Osteoblast (primary cell): ENCODE results near the gene KIRREL3. TPM values are rescaled to one million over a fixed set of nuclear protein-coding genes. Genes with fewer than 3 reads are reported as not detected.

Experiments used
- DNase-seq: peaks from one replicate; pipeline ENCODE4 v3.0.0; 2011; ENCODE audit warnings: low spot score, mixed read lengths; ENCODE audit not compliant: insufficient read length; ENCODE audit errors: missing footprints
- H2AFZ ChIP-seq: 2 replicates; pipeline ENCODE4 v1.6.0; 2011; ENCODE audit warnings: mild to moderate bottlenecking, low read length
- H3K27ac ChIP-seq: 2 replicates; pipeline ENCODE4 v1.5.1; 2011; ENCODE audit warnings: mild to moderate bottlenecking, low read depth, low read length, moderate library complexity
- H3K27me3 ChIP-seq: 2 replicates; pipeline ENCODE4 v1.6.0; 2012; ENCODE audit warnings: mild to moderate bottlenecking, control low read depth, inconsistent platforms, low read length, moderate library complexity; ENCODE audit not compliant: insufficient read depth
- H3K36me3 ChIP-seq: 2 replicates; pipeline ENCODE4 v1.5.1; 2011; ENCODE audit warnings: mild to moderate bottlenecking, low read length, control low read depth, moderate library complexity; ENCODE audit not compliant: insufficient read depth
- H3K4me1 ChIP-seq: 2 replicates; pipeline ENCODE4 v1.5.1; 2011; ENCODE audit warnings: mild to moderate bottlenecking, low read length, control low read depth, moderate library complexity; ENCODE audit not compliant: insufficient read depth
- H3K4me2 ChIP-seq: 2 replicates; pipeline ENCODE4 v1.6.0; 2011; ENCODE audit warnings: mild to moderate bottlenecking, low read length; ENCODE audit not compliant: insufficient read depth
- H3K4me3 ChIP-seq: fragments of 200-600 bp; sonication (generic); 3 replicates; pipeline ENCODE4 v1.5.1; 2012; ENCODE audit warnings: mild to moderate bottlenecking, low read length, inconsistent platforms; ENCODE audit not compliant: insufficient read depth
- H3K79me2 ChIP-seq: 2 replicates; pipeline ENCODE4 v1.6.0; 2012; ENCODE audit warnings: mild to moderate bottlenecking, low read length, control low read depth, inconsistent platforms; ENCODE audit not compliant: insufficient read depth
- H3K9me3 ChIP-seq: 2 replicates; pipeline ENCODE4 v1.5.1; 2011; ENCODE audit warnings: low read depth, low read length, control low read depth
- H4K20me1 ChIP-seq: 2 replicates; pipeline ENCODE4 v1.6.0; 2012; ENCODE audit warnings: mild to moderate bottlenecking, low read length, control low read depth; ENCODE audit not compliant: insufficient read depth
- total RNA-seq: library from RNA; depleted of rRNA; stranded (reverse); fragments of >200 nt; gene quantifications from 2 replicates; pipeline ENCODE4 v1.2.3, GENCODE V29; 2012
- TF ChIP-seq, protein P1 (sequence below): IDR thresholded peaks from 2 replicates; pipeline ENCODE4 v1.5.1; 2011; ENCODE audit warnings: mild to moderate bottlenecking, low read depth, low read length, moderate library complexity; ENCODE audit errors: extremely low read depth

The KIRREL3 gene
- total RNA-seq, 1 donor = 3.6 TPM

DNA sequence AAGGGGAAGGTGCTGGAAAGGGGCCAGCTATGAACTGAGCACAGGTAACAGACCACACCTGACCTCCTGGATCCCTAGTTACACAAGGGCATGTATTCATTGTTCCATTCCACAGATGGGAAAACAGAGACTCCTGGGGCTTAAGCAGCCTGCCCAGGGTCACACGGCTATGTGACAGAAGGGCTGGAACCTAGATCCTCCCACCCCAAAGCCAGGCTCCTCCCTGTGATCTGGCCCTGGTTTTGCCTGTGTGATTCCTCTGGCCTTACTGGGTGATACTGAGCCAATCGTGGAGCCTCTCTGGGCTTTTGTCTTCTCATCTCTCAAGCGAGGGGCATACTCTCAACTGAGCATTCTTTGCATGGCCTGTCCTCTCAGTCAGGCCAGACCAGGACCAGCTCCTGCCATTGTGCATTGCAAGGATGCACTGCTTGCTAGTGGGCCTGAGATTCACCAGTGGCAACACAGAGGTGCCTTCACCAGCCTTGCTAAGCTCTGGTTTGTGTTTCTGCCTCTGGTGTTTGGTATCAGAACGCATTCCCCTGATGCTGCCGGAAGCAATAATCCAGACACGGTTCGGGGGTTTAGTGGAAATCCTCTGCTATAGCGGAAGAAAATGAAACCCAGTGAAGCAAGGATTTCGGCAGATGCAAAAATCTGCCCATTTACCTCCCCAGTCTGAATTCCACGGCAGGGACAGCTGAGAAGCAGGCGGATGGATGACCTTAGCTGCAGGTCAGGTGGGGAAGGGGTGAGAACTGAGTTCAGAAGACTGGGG lies 418.5 kb downstream of the KIRREL3 start:
- peaks cover 14% of the 10 kb centered on the region for H3K4me1 ChIP-seq
- no peaks in the 10 kb centered on the region for H3K27me3 ChIP-seq
- H3K9me3 ChIP-seq = no peaks in the 10 kb centered on the region

DNA sequence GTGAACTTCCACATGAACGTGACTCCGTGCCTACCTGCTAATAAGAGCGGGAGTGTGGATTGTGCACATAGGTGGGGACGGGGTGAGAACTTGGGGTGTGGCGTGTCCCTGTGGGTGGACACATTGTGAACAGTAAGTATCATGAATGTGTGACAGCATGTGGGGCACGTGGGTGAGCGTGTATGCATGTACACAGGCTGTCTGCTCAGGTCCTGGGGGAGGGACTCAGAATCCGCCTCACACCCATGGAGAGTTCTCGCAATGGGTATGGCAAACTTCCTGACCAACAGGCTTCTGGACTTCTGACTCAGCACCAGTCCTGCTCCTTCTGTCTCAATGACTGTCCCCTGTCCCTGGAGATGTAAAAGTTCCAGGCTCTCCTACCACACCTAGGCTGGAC lies 422.1 kb downstream of the KIRREL3 start:
- no peaks in the 10 kb centered on the region for H3K79me2 ChIP-seq
- no peak overlapping the region for H2AFZ ChIP-seq
- no peak overlapping the region for H3K27ac ChIP-seq
- H3K4me3 ChIP-seq = no peak overlapping the region
- H3K27me3 ChIP-seq = no peaks in the 10 kb centered on the region
- TF ChIP-seq, protein P1, sequence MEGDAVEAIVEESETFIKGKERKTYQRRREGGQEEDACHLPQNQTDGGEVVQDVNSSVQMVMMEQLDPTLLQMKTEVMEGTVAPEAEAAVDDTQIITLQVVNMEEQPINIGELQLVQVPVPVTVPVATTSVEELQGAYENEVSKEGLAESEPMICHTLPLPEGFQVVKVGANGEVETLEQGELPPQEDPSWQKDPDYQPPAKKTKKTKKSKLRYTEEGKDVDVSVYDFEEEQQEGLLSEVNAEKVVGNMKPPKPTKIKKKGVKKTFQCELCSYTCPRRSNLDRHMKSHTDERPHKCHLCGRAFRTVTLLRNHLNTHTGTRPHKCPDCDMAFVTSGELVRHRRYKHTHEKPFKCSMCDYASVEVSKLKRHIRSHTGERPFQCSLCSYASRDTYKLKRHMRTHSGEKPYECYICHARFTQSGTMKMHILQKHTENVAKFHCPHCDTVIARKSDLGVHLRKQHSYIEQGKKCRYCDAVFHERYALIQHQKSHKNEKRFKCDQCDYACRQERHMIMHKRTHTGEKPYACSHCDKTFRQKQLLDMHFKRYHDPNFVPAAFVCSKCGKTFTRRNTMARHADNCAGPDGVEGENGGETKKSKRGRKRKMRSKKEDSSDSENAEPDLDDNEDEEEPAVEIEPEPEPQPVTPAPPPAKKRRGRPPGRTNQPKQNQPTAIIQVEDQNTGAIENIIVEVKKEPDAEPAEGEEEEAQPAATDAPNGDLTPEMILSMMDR = no peak
- peaks cover 16% of the 10 kb centered on the region for H4K20me1 ChIP-seq
- no peak overlapping the region for H3K4me2 ChIP-seq
- no peaks in the 10 kb centered on the region for H3K36me3 ChIP-seq
- no peaks in the 10 kb centered on the region for H3K4me1 ChIP-seq
- H3K9me3 ChIP-seq = no peaks in the 10 kb centered on the region
- DNase-seq = no peak

More for the DNA sequence above, 418.5 kb downstream of the KIRREL3 start:
- H3K4me3 ChIP-seq = no peak overlapping the region
- H3K36me3 ChIP-seq = no peaks in the 10 kb centered on the region
- H2AFZ ChIP-seq = no peak overlapping the region
- no peak overlapping the region for H3K27ac ChIP-seq
- no peaks in the 10 kb centered on the region for H3K79me2 ChIP-seq
- peak; percentile 53 for DNase-seq
- H4K20me1 ChIP-seq = peaks cover 4% of the 10 kb centered on the region
- no peak overlapping the region for H3K4me2 ChIP-seq
- TF ChIP-seq, protein P1 = no peak

DNA sequence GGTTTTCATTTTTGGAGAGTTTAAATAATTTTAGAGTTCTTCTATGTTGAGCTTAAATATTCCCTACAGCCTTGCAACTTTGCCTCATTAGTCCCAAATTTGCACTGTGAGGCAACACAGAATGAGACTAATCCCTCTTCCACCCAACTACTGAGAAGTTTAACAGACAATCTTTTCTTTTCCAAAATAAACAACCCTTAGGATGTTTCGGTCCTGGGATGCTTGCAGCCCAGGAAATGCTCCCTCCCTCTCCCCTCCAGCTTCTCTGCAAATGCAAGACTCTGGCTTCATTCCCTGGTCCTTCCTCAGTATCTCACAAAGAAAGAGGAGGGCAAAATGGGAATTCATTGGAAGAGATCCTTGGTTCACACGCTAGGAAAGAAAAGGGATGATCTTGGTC lies 422.5 kb downstream of the KIRREL3 start:
- no peak for DNase-seq
- H3K4me2 ChIP-seq = no peak overlapping the region
- no peaks in the 10 kb centered on the region for H3K9me3 ChIP-seq
- TF ChIP-seq, protein P1 = no peak
- H3K4me3 ChIP-seq = no peak overlapping the region
- no peaks in the 10 kb centered on the region for H3K79me2 ChIP-seq
- H3K27ac ChIP-seq = no peak overlapping the region
- no peaks in the 10 kb centered on the region for H3K36me3 ChIP-seq
- H4K20me1 ChIP-seq = peaks cover 17% of the 10 kb centered on the region
- no peak overlapping the region for H2AFZ ChIP-seq
- H3K4me1 ChIP-seq = no peaks in the 10 kb centered on the region
- H3K27me3 ChIP-seq = no peaks in the 10 kb centered on the region

DNA sequence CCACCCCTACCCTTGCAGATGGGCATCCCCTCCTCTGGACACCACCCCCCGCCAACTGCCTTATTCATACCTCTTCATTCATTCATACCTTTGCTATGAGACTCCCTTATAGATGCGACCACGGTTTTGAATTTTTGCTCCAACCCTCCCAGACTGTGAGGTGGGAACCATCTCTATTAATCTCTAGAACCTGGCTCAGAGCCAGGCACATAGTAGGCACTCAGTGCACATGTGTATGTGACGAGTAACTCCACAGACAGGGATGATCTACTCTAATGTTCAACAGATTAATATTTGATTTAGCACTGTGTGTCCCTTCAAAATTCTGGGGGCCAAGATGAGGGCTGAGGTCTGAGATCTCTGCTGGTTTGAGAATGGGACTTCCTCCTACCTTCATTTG lies 424.7 kb downstream of the KIRREL3 start:
- no peak overlapping the region for H2AFZ ChIP-seq
- TF ChIP-seq, protein P1 = no peak
- DNase-seq = no peak
- H3K36me3 ChIP-seq = no peaks in the 10 kb centered on the region
- H4K20me1 ChIP-seq = peaks cover 19% of the 10 kb centered on the region
- H3K27ac ChIP-seq = no peak overlapping the region
- H3K79me2 ChIP-seq = no peaks in the 10 kb centered on the region
- H3K4me2 ChIP-seq = no peak overlapping the region
- H3K9me3 ChIP-seq = no peaks in the 10 kb centered on the region
- H3K4me3 ChIP-seq = no peak overlapping the region
- H3K27me3 ChIP-seq = no peaks in the 10 kb centered on the region
- H3K4me1 ChIP-seq = no peaks in the 10 kb centered on the region
